ENCODE results near the gene WNT2B. TPM values are rescaled to one million over a fixed set of nuclear protein-coding genes. Genes with fewer than 3 reads are reported as not detected.

Gene WNT2B
- total RNA-seq, 1 experiment from 2014 or later: 1.5 TPM

GRCh38 chr1:112504661-112505399 lies 3.9 kb upstream of the WNT2B start:
- no peak for DNase-seq (ENCODE audit: extremely low read depth, low read depth)

- no peak for DNase-seq (ENCODE audit: extremely low read depth, low read depth)
Observed at GRCh38 chr1:112505400-112505785, 3.4 kb upstream of the WNT2B start.

- DNase-seq (ENCODE audit: extremely low read depth, low read depth): no peak
Observed at GRCh38 chr1:112505878-112506277, 2.9 kb upstream of the WNT2B start.

GRCh38 chr1:112506306-112506705 lies 2.5 kb upstream of the WNT2B start:
- no peak for DNase-seq (ENCODE audit: extremely low read depth, low read depth)

GRCh38 chr1:112506731-112507130 lies 2.0 kb upstream of the WNT2B start:
- no peak for DNase-seq (ENCODE audit: extremely low read depth, low read depth)

- DNase-seq (ENCODE audit: extremely low read depth, low read depth): no peak
Observed at GRCh38 chr1:112507336-112507735, 1.4 kb upstream of the WNT2B start.

- DNase-seq (ENCODE audit: extremely low read depth, low read depth): no peak
Observed at GRCh38 chr1:112507921-112508277, 866 bp upstream of the WNT2B start.

GRCh38 chr1:112509005-112509659 lies 367 bp downstream of the WNT2B start:
- DNase-seq (ENCODE audit: extremely low read depth, low read depth): no peak

- DNase-seq (ENCODE audit: extremely low read depth, low read depth): no peak
Observed at GRCh38 chr1:112509660-112510178, 954 bp downstream of the WNT2B start.

- no peak for DNase-seq (ENCODE audit: extremely low read depth, low read depth)
Observed at GRCh38 chr1:112510340-112510739, 1.6 kb downstream of the WNT2B start.

GRCh38 chr1:112511897-112512296 lies 3.1 kb downstream of the WNT2B start:
- no peak for DNase-seq (ENCODE audit: extremely low read depth, low read depth)

- no peak for DNase-seq (ENCODE audit: extremely low read depth, low read depth)
Observed at GRCh38 chr1:112513112-112513870, 4.5 kb downstream of the WNT2B start.

GRCh38 chr1:112514901-112515300 lies 6.1 kb downstream of the WNT2B start:
- DNase-seq (ENCODE audit: extremely low read depth, low read depth): no peak

- DNase-seq (ENCODE audit: extremely low read depth, low read depth): no peak
Observed at GRCh38 chr1:112515311-112516009, 6.7 kb downstream of the WNT2B start.

- DNase-seq (ENCODE audit: extremely low read depth, low read depth): no peak
Observed at GRCh38 chr1:112516141-112516540, 7.4 kb downstream of the WNT2B start.

- no peak for DNase-seq (ENCODE audit: extremely low read depth, low read depth)
Observed at GRCh38 chr1:112517231-112517630, 8.5 kb downstream of the WNT2B start.

GRCh38 chr1:112517646-112518045 lies 8.9 kb downstream of the WNT2B start:
- no peak for DNase-seq (ENCODE audit: extremely low read depth, low read depth)

- no peak for DNase-seq (ENCODE audit: extremely low read depth, low read depth)
Observed at GRCh38 chr1:112518186-112518585, 9.4 kb downstream of the WNT2B start.

- no peak for DNase-seq (ENCODE audit: extremely low read depth, low read depth)
Observed at GRCh38 chr1:112520166-112520565, 11.4 kb downstream of the WNT2B start.

- no peak for DNase-seq (ENCODE audit: extremely low read depth, low read depth)
Observed at GRCh38 chr1:112522621-112523020, 13.9 kb downstream of the WNT2B start.

- DNase-seq (ENCODE audit: extremely low read depth, low read depth): no peak
Observed at GRCh38 chr1:112524251-112524650, 15.5 kb downstream of the WNT2B start.
